OCI-LY1 (cell line): Measurements from ENCODE around the gene MGRN1.

ENCODE experiments used
- CTCF ChIP-seq: fragments of 200-600 bp; sonication (generic), shearing (Covaris generic); IDR thresholded peaks from 2 replicates; pipeline ENCODE4 v1.5.1; 2017; ENCODE audit warnings: mild to moderate bottlenecking, antibody characterized with exemption, low read length, moderate library complexity, mixed read lengths
- EZH2 ChIP-seq: fragments of 200-600 bp; sonication (generic), shearing (Covaris generic); IDR thresholded peaks from 2 replicates; pipeline ENCODE4 v1.8.0; 2017; ENCODE audit warnings: borderline replicate concordance, mixed run types, mild to moderate bottlenecking, antibody characterized with exemption, low read length, moderate library complexity, mixed read lengths

GRCh38 chr16:4687416-4687815, 62.8 kb downstream of the MGRN1 start:
- TF ChIP-seq EZH2, result no peak
- no peak for TF ChIP-seq CTCF
